K562 (cell line): ENCODE results near the gene ZCCHC24. TPM values are rescaled to one million over a fixed set of nuclear protein-coding genes. Genes with fewer than 3 reads are reported as not detected.

Source experiments
- ATAC-seq: fragments of 200-7000 bp; cut with Tn5 transposase; 3 replicates; pipeline ENCODE4 v1.9.1; 2020; ENCODE audit warnings: moderate library complexity
- BruUV-seq: library from RNA; stranded (reverse); fragments of 400-500 nt; replicated peaks from 2 replicates; lab custom pipeline; 2021; lab: Mats Ljungman, UMichigan
- CTCF ChIA-PET: fragments of 300-600 bp; formaldehyde crosslinking; extraction: SDS; loops from one replicate; lab custom pipeline; 2021; ENCODE audit warnings: low intra/inter-chr PET ratio; lab: Yijun Ruan, JAX
- POLR2A ChIA-PET: fragments of 300-600, 350-650 bp; sonication (Branson Sonifier 250); formaldehyde crosslinking; extraction: SDS; loops from one replicate; lab custom pipeline; 2021; ENCODE audit warnings: antibody characterized with exemption, inconsistent platforms; lab: Yijun Ruan, JAX
- DNase-seq, 4 experiments: peaks; one replicate each; pipeline versions ENCODE4 v3.0.0 to v3.0.0-alpha.2; 2011 to 2018; ENCODE audit warnings: low spot score in 3 of 4, mixed read lengths in 3 of 4; ENCODE audit errors: extremely low read depth in 1 of 4
- FAIRE-seq: peaks from 2 replicates; lab custom pipeline; 2011; peaks lifted over from hg19 to GRCh38; lab: Jason Lieb, UNC
- H2AFZ ChIP-seq: 2 replicates; pipeline ENCODE4 v1.6.0; 2011; ENCODE audit warnings: low read depth, low read length, control low read depth, inconsistent platforms
- H3K27ac ChIP-seq: fragments of 200-600 bp; 3 replicates; pipeline ENCODE4 v1.8.0; 2011; ENCODE audit warnings: low read depth, mild to moderate bottlenecking, control low read depth, inconsistent platforms, low read length, moderate library complexity, mixed read lengths; ENCODE audit errors: extremely low read depth
- H3K27me3 ChIP-seq, 2 experiments: fragments of 300-600 bp in 1 of 2; 2 replicates in 1 of 2; 3 replicates in 1 of 2; pipeline versions ENCODE4 v1.6.0 to v1.8.0; 2011; ENCODE audit warnings: inconsistent platforms in 2 of 2, low read length in 2 of 2, mild to moderate bottlenecking in 1 of 2, mixed read lengths in 1 of 2, moderate library complexity in 1 of 2; ENCODE audit not compliant: control insufficient read depth in 2 of 2, insufficient read depth in 2 of 2
- H3K36me3 ChIP-seq: fragments of 300-600 bp; 3 replicates; pipeline ENCODE4 v1.8.0; 2011; ENCODE audit warnings: mild to moderate bottlenecking, low read length, inconsistent platforms; ENCODE audit not compliant: control insufficient read depth, insufficient read depth
- H3K4me1 ChIP-seq, 2 experiments: fragments of 200-600 bp in 1 of 2; replicated peaks in 1 of 2; 2 replicates in 1 of 2; 3 replicates in 1 of 2; pipeline versions ENCODE4 v1.5.1 to v1.8.0; 2011; ENCODE audit warnings: inconsistent platforms in 2 of 2, low read length in 2 of 2, mild to moderate bottlenecking in 1 of 2, mixed read lengths in 1 of 2, moderate library complexity in 1 of 2; ENCODE audit not compliant: control insufficient read depth in 2 of 2, insufficient read depth in 2 of 2
- H3K4me2 ChIP-seq: 2 replicates; pipeline ENCODE4 v1.6.1; 2011; ENCODE audit warnings: low read length, control low read depth, inconsistent platforms, mixed read lengths; ENCODE audit not compliant: insufficient read depth
- H3K4me3 ChIP-seq: fragments of 200-600 bp; sonication (generic), shearing (Covaris generic); 2 replicates; pipeline ENCODE4 v1.5.1; 2016; ENCODE audit warnings: control low read depth, inconsistent platforms
- H3K79me2 ChIP-seq: fragments of 200-600 bp; 3 replicates; pipeline ENCODE4 v1.8.0; 2011; ENCODE audit warnings: low read length, inconsistent platforms; ENCODE audit not compliant: control insufficient read depth, insufficient read depth
- H3K9ac ChIP-seq, 2 experiments: 2 replicates each; pipeline versions ENCODE4 v1.6.0 to v1.6.1; 2011; ENCODE audit warnings: low read depth in 2 of 2, low read length in 2 of 2, control low read depth in 1 of 2, inconsistent platforms in 1 of 2, mild to moderate bottlenecking in 1 of 2, mixed read lengths in 1 of 2; ENCODE audit not compliant: insufficient read depth in 1 of 2
- H3K9me1 ChIP-seq: one replicate; pipeline ENCODE4 v1.6.0; 2011; ENCODE audit warnings: inconsistent platforms, mild to moderate bottlenecking, low read length, moderate library complexity; ENCODE audit not compliant: control insufficient read depth, insufficient read depth
- H3K9me3 ChIP-seq: replicated peaks from 2 replicates; pipeline ENCODE4 v1.5.1; 2011; ENCODE audit warnings: low read depth, low read length, inconsistent platforms; ENCODE audit not compliant: control insufficient read depth, insufficient read depth
- H4K20me1 ChIP-seq: replicated peaks from 2 replicates; pipeline ENCODE4 v1.6.1; 2011; ENCODE audit warnings: low read length, inconsistent platforms, mixed read lengths; ENCODE audit not compliant: control insufficient read depth, insufficient read depth
- FOXK1 ChIP-seq: sonication (generic); formaldehyde crosslinking; IDR thresholded peaks from 2 replicates; pipeline ENCODE4 v1.8.0; 2022; ENCODE audit warnings: missing genetic modification reagents, mild to moderate bottlenecking, borderline replicate concordance
- HLTF ChIP-seq: fragments of 450-650 bp; IDR thresholded peaks from 2 replicates; pipeline ENCODE4 v1.6.1; 2016
- HNRNPK ChIP-seq: fragments of 200-400 bp; formaldehyde crosslinking; IDR thresholded peaks from one replicate; pipeline ENCODE4 v1.6.1; 2018; ENCODE audit warnings: mild to moderate bottlenecking, low read depth, low read length; ENCODE audit not compliant: poor library complexity, severe bottlenecking
- MECOM ChIP-seq: fragments of 250-450 bp; sonication (Bioruptor Pico); IDR thresholded peaks from 2 replicates; pipeline ENCODE4 v1.8.0; 2022; ENCODE audit warnings: inconsistent platforms
- RBM39 ChIP-seq: fragments of 200-400 bp; formaldehyde crosslinking; optimal IDR thresholded peaks from 2 replicates; pipeline ENCODE3; 2018; ENCODE audit warnings: low read depth, low read length
- WGBS: fragments of 100-300 bp; shearing (Covaris generic); methylation state at CpG from one replicate; pipeline ENCODE4 v1.1.6; 2016; ENCODE audit warnings: low coverage, mixed read lengths; ENCODE audit not compliant: insufficient coverage; ENCODE audit errors: missing lambda C conversion rate; 5-methylcytosine and 5-hydroxymethylcytosine counted together
- in situ Hi-C: fragments of 300-500 bp; cut with MboI; formaldehyde crosslinking; loops from 4 replicates; pipeline ENCODE4 v1.15.0; 2018; ENCODE audit warnings: inconsistent platforms, mixed read lengths
- intact Hi-C: fragments of 100-400 bp; cut with micrococcal nuclease; formaldehyde crosslinking; loops from 2 replicates; pipeline ENCODE4 v1.14.2; 2022
- polyA plus RNA-seq, 8 experiments: library from polyadenylated mRNA; depleted of rRNA in 4 of 8; stranded (reverse) in 5 of 8; unstranded in 3 of 8; fragments of >200 nt; fragmentation: Nextera tagmentation in 2 of 8; fragmentation: Illumina TruSeq in 1 of 8; extraction: Ambion mirVana in 2 of 8; extraction: Trizol in 1 of 8; gene quantifications; 2 replicates each; pipeline versions ENCODE4 v1.2.1 to v1.2.3, GENCODE V29; 2011 to 2014; ENCODE audit warnings: inconsistent platforms in 1 of 8, missing spikeins in 1 of 8
- total RNA-seq, 7 experiments: library from RNA; depleted of rRNA in 6 of 7; stranded (reverse); fragments of >200 nt in 6 of 7; fragmentation: Illumina TruSeq in 2 of 7; extraction: Trizol in 2 of 7; gene quantifications; 2 replicates each; pipeline versions ENCODE4 v1.2.1 to v1.2.3, GENCODE V29; 2011 to 2021; ENCODE audit warnings: low replicate concordance in 1 of 7
- TF ChIP-seq, protein P1 (sequence below): fragments of 250-450 bp; sonication (Bioruptor Pico); IDR thresholded peaks from 2 replicates; pipeline ENCODE4 v1.5.0; 2021; ENCODE audit warnings: mild to moderate bottlenecking, borderline replicate concordance
- TF ChIP-seq, protein P2 (sequence below): fragments of 450-650 bp; IDR thresholded peaks from 2 replicates; pipeline ENCODE4 v1.6.1; 2018; ENCODE audit not compliant: partially characterized antibody

ZCCHC24 gene
- total and polyA plus RNA-seq, 9 of the 15 experiments (the other 6 are each of a cell fraction or from before 2014, with no cell fraction given): 0.84 to 11.0 (median 4.6) TPM

DNA sequence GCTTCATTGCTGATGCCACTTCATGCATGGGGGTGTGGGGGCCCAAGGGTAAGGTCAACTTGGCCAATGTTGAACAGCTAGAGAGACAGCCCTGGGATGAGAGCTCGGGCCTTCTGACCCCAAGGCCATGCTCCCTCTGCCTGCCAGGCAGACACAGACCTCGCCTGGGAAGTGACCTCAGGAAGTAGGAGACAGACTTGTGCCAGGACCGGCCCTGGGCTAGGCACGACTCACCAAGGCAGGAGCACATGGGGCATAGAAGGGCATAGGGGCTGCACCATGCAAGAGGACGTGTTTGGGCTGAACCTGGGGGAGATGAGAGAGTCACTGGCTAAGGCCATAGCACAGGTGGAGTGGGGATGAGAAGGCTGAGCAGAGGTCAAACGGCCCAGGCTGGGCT is 27.1 kb downstream of the ZCCHC24 start (continued):
- TF ChIP-seq, protein P1, sequence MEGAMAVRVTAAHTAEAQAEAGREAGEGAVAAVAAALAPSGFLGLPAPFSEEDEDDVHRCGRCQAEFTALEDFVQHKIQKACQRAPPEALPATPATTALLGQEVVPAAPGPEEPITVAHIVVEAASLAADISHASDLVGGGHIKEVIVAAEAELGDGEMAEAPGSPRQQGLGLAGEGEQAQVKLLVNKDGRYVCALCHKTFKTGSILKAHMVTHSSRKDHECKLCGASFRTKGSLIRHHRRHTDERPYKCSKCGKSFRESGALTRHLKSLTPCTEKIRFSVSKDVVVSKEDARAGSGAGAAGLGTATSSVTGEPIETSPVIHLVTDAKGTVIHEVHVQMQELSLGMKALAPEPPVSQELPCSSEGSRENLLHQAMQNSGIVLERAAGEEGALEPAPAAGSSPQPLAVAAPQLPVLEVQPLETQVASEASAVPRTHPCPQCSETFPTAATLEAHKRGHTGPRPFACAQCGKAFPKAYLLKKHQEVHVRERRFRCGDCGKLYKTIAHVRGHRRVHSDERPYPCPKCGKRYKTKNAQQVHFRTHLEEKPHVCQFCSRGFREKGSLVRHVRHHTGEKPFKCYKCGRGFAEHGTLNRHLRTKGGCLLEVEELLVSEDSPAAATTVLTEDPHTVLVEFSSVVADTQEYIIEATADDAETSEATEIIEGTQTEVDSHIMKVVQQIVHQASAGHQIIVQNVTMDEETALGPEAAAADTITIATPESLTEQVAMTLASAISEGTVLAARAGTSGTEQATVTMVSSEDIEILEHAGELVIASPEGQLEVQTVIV (CRISPR knock-in tag): no peak
- no peak for TF ChIP-seq MECOM (CRISPR knock-in tag)
- TF ChIP-seq, all 486 proteins: peak for 0

DNA sequence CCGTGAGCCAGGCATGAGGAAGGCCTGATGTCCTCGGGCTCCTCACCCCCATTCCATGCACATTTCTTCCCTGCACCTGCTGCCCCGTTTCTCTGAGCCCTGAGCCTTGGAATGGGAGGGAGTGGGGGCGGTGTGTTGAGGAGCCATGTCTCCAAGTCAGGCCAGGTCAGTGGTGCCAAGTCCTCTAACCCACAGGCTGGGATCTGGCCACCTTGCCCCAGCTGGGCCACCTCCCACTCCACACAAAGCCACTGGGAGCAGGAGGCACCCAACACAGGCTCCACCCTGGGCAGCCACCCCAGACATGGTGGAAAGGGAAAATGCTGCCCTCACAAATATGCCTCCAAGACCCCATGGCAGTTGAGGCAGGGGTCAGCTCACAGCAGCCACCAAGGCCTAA is 27.7 kb downstream of the ZCCHC24 start:
- ATAC-seq: no peak
- no peaks in the 10 kb centered on the region; the same call in 2 of the 3 replicates for H3K36me3 ChIP-seq
- 53% methylated on average over 4 of the region's 4 CpGs for WGBS
- no peaks in the 10 kb centered on the region for H3K9me1 ChIP-seq
- H2AFZ ChIP-seq: no peak overlapping the region
- ChIA-PET CTCF (no interaction called here), POLR2A (interaction anchor here (0.6 kb wide), 1 partner anchor 51 kb away, joined by 3 read pairs; no protein-coding TSS in a partner anchor)
- BruUV-seq: no TSS peak
- in situ Hi-C loops (no loop called here), intact Hi-C loops (no loop called here)
- no peaks in the 10 kb centered on the region for H4K20me1 ChIP-seq
- no peak overlapping the region for H3K27ac ChIP-seq
- no peaks in the 10 kb centered on the region for H3K79me2 ChIP-seq
- no peaks in the 10 kb centered on the region for H3K9me3 ChIP-seq
- H3K27me3 ChIP-seq: no peaks in the 10 kb centered on the region
- DNase-seq: no peak
- H3K4me1 ChIP-seq: peaks cover 26 to 30% of the 10 kb centered on the region in 2 experiments
- TF ChIP-seq HLTF: no peak
- TF ChIP-seq HNRNPK: no peak
- TF ChIP-seq, protein P2, sequence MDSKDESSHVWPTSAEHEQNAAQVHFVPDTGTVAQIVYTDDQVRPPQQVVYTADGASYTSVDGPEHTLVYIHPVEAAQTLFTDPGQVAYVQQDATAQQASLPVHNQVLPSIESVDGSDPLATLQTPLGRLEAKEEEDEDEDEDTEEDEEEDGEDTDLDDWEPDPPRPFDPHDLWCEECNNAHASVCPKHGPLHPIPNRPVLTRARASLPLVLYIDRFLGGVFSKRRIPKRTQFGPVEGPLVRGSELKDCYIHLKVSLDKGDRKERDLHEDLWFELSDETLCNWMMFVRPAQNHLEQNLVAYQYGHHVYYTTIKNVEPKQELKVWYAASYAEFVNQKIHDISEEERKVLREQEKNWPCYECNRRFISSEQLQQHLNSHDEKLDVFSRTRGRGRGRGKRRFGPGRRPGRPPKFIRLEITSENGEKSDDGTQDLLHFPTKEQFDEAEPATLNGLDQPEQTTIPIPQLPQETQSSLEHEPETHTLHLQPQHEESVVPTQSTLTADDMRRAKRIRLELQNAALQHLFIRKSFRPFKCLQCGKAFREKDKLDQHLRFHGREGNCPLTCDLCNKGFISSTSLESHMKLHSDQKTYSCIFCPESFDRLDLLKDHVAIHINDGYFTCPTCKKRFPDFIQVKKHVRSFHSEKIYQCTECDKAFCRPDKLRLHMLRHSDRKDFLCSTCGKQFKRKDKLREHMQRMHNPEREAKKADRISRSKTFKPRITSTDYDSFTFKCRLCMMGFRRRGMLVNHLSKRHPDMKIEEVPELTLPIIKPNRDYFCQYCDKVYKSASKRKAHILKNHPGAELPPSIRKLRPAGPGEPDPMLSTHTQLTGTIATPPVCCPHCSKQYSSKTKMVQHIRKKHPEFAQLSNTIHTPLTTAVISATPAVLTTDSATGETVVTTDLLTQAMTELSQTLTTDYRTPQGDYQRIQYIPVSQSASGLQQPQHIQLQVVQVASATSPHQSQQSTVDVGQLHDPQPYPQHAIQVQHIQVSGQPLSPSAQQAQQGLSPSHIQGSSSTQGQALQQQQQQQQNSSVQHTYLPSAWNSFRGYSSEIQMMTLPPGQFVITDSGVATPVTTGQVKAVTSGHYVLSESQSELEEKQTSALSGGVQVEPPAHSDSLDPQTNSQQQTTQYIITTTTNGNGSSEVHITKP: no peak
- TF ChIP-seq FOXK1 (CRISPR knock-in tag): no peak
- no peak for TF ChIP-seq RBM39
- TF ChIP-seq, all 486 proteins: peak for 0
- Histone ChIP-seq H3K4me3 (no peak overlapping the region), H3K4me2 (no peak overlapping the region), H3K9ac (peak overlapping the region in 1 of 2 experiments; percentile 67; a peak in 2 of 4 replicates)
- FAIRE-seq: no peak
